HG02840 (cell line): ENCODE results near the gene P2RX5.

Experiments
- ATAC-seq: cut with Tn5 transposase; IDR thresholded peaks from one replicate; pipeline ENCODE4 v1.9.1; 2021; ENCODE audit warnings: mild to moderate bottlenecking, moderate library complexity, moderate number of reproducible peaks; ENCODE audit not compliant: unreplicated experiment, low FRiP score

P2RX5 gene

DNA sequence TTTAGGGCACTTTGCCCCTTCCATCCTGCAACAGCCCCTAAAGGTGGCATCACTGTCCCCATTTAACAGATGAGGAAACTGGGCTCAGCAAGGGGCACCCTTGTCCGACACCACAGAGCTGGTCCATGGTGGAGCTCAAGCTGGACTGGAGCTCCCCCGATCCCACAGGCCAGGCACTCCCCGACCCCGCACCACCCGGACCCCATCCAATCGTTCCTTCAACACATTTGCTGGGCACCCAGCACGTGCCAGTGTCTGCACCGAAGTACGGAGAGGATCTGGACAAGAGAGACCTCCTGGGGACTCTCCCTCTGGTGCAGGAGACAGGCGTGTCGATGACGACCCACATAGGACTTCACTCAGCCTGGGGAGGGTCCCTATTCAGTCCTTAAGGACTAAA, 13.9 kb downstream of the P2RX5 start:
- ATAC-seq: no peak

- ATAC-seq: no peak
Measured at GRCh38 chr17:3681565-3681964, 14.4 kb downstream of the P2RX5 start.

GRCh38 chr17:3681057-3681456, 14.9 kb downstream of the P2RX5 start:
- ATAC-seq: no peak

DNA sequence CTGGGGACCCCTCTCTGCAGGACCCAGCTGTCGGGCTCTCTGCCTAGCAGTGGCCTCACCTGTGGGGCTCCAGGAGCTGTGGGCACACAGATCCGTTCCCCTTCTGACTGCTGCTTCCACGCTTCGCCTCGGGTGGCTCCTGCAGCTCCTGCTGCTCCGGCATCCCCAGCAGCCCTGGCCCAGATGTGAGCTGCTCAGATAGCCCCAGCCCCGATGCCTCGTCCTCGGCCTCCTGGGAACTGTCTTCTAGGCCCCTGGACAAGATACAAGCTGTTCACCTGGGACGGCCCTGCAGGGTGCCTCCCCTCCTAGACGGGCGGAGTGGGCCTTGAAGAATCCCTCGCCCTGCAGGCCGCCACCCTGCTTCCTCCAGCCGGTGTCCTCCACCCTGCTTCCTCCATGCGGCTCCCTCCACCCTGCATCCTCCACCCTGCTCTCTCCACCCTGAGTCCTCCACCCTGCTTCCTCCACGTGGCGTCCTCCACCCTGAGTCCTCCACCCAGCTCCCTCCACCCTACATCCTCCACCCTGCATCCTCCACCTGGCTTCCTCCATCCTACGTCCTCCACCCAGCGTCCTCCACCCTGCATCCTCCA, 16.3 kb downstream of the P2RX5 start:
- no peak for ATAC-seq

GRCh38 chr17:3678821-3679530, 17.0 kb downstream of the P2RX5 start:
- no peak for ATAC-seq

- no peak for ATAC-seq
Measured at GRCh38 chr17:3678095-3678820, 17.7 kb downstream of the P2RX5 start.

DNA sequence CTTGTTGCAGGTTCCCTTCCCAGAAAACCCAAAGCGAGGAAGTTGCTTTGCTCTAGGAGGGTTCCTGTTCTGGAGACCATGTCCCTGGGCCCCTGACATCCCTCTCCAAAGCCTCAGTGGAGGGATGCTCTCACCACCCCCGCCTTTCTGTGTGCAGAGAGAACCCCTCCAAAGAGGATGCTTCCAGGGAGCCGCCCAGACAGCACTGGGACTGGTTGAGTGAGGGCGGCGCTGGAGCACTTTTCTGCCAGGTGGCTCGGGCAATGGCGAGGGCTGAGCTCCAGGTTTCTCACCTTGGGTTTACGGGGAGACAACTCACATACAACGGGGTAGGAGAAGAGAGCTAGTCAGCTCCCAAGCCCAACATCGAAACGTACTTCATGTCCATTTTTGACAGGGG, 20.1 kb downstream of the P2RX5 start:
- ATAC-seq: no peak

DNA sequence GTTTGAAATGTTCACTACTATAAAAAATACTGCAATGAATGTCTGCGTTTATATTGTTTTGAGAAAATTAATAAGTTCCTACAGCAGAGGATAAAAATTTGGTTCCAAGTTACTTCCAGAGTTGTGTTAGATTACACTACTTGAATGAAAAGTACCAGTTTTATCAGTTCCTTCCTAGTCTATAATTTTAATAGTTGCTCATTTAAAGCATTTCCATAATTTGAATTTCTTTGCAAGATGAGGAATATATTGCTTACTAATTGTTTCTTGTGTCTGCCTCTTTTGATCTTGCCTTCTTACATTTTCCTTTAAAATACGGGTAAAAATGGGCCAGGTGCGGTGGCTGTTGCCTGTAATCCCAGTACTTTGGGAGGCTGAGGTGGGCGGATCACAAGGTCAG, 23.4 kb downstream of the P2RX5 start:
- ATAC-seq: no peak

DNA sequence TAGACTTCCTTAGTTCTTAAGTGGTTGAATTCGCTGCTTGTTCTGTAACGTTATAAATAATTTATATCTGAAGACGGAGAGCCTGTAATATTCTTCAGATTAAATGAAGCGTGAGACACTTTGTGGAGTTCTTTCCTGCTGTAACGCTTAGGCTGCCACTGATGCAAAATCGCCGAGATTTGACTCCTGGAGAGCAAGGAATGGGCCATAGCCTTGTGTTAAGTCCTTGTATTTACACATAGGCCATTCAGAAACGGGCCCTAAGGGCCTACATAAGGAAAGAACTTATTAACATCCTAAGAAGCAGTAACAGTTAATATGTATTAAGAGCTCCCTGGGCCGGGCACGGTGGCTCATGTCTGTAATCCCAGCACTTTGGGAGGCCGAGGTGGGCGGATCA, 26.4 kb downstream of the P2RX5 start:
- ATAC-seq: no peak

DNA sequence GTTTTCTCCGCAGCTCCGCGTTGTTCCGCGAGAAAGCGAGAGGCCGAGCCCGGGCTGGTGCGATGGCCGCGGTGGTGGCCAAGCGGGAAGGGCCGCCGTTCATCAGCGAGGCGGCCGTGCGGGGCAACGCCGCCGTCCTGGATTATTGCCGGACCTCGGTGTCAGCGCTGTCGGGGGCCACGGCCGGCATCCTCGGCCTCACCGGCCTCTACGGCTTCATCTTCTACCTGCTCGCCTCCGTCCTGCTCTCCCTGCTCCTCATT, 26.9 kb downstream of the P2RX5 start:
- ATAC-seq: no peak

DNA sequence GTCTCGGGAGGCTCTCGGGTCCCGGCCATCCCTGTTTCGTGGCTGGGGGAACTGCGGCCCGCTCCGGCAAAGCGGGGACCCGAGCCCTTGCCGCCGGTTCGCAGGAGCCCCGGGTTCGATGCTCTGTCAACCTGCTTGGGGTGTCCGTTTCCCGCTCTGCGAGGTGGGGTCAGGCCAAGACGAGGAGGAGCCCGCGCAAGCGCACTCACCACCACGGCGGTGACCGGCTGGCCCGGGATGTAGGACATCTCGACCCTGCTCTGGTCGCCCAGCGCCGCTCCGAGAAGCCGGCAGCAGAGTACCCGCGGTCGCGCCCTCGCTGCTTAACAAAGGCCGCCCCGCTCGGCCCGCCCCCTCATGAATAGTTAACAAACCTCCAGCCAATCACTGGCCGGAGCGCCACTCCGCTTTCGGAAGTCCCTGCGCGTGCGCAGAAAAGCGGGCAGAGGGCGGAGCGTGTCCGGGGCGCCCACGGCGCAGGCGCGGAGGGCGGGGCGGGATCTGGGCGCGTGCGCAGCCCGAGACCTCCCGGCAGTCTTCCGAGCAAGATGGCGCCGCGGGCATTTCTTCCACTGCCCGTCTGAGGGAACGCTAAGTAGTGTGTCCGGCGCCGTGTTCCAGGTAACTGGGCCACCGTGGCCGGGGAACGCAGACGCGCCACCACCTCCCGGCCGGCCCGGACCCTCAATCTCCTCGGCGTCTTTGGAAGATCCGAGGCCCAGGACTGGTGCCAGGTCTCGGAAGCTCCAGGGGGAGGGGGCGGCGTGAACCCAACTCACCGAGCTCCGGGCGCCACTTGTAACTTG, 27.5 kb downstream of the P2RX5 start, which contains the start of the genes EMC6 and TAX1BP3:
TSS of gene EMC6 (plus strand) at position 534 of the 806 bp plus-strand sequence. CDS start 335 bp downstream, outside the sequence.
TSS of gene TAX1BP3 (minus strand) at position 300 of the 806 bp plus-strand sequence. CDS start at position 248, 52 bp downstream.
- ATAC-seq: peak; percentile 86

DNA sequence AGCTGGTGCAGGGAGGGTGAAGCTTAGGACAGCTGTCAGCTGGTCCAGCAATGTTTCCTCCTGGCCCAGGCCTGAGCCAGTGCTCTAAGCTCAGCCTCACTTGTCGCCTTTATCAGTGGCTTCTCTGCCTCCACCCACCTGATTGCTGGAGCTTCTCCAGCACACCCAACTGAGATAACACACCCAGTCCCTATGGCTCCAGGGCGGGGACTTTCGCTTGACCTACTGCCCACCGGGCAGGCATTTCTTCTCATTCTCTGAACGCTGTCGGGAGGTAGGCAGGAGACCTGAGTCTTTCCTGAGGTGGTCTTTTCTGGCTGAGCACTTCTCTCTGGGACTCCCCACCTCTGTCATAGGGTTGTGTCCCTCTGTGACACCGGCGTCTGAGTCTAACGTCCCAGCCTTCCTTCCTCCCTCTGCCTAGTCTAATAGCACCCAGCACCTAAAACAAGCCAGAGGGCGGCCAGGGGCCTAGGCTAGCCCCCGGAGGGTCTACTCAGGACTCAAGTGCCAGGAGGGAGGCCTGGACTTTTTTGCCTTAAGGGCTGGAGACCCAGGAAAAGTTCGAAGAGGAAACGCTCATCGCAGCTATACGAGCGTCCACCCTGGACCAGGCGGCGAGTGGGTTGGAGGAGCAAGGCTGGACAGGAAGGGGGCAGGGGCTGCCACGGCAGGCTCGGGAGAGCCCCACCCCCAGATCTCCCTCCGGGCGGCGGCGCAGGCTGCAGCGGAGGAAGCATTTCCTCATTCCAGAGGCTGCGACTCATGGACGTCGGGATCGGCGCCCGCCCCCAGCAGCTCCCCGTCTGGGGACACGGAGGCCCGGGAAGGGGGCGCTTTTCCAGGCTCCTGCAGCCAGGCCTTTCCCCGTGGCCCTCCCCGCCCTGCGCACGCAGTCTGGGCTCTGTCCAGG, 28.3 kb downstream of the P2RX5 start:
- ATAC-seq: no peak

GRCh38 chr17:3666516-3666915, 29.4 kb downstream of the P2RX5 start:
- ATAC-seq: no peak

DNA sequence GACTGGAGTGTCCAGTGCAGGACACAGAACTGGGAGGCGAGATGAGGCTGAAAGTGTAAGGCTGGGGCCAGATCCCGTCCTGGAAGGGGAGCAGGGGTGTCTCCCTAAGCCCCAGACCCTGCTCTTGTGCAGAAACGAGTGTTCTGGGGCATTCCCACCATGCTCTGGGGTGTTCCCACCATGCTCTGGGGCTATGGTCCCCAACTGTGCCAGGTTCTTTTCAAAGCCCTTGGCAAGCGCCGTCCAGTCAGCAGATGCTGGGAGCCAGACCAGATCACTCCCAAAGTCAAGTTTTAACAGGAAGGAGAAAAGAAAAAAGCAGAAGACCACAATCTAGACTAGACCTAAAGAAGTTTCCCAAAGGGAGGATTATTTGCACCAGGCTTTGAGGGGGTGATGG, 30.1 kb downstream of the P2RX5 start:
- ATAC-seq: no peak

GRCh38 chr17:3663102-3664011, 32.6 kb downstream of the P2RX5 start:
- ATAC-seq: no peak

GRCh38 chr17:3660311-3660891, 35.6 kb downstream of the P2RX5 start:
- no peak for ATAC-seq

DNA sequence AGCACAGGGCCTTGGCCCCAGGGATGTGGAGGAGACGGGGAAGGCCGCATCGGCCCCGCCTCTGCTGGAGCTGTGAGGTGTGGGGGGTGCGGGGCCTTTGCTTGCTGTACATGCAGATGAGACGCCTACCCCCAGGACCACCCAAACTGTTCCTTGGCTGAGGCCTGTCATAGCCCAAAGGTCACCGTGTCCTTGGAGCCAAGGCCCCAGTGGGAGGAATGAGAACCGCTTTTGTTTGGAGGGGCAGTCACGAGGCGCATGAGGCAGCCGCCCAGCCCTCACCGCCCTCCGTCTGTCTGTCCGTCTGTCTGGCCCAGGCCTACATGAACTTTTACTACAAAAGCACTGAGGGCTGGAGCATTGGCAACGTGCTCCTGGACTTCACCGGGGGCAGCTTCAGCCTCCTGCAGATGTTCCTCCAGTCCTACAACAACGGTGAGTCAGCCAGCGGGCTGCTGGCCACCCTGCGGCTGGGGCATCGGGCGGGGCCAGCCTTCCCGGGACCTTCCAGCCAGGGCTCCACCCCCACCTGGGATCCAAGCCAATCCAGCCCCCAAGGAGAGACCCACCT, 36.3 kb downstream of the P2RX5 start:
- ATAC-seq: no peak

- no peak for ATAC-seq
Measured at GRCh38 chr17:3658784-3659449, 37.0 kb downstream of the P2RX5 start.
